Skeletal muscle satellite cell (primary cell): ENCODE data around the gene AP1AR.

Experiments
- H3K27me3 ChIP-seq: 2 replicates; pipeline ENCODE4 v1.7.0; 2013; ENCODE audit warnings: low read length; ENCODE audit not compliant: control insufficient read depth, insufficient read depth
- H3K36me3 ChIP-seq: 2 replicates; pipeline ENCODE4 v1.7.0; 2013; ENCODE audit warnings: mild to moderate bottlenecking, control low read depth, low read length; ENCODE audit not compliant: insufficient read depth
- H3K4me1 ChIP-seq: 2 replicates; pipeline ENCODE4 v1.7.0; 2013; ENCODE audit warnings: low read length; ENCODE audit not compliant: control insufficient read depth, insufficient read depth
- H3K4me2 ChIP-seq: 2 replicates; pipeline ENCODE4 v1.7.0; 2013; ENCODE audit warnings: mild to moderate bottlenecking, low read length
- H3K4me3 ChIP-seq: 2 replicates; pipeline ENCODE4 v1.7.0; 2013; ENCODE audit warnings: low read length
- H3K9ac ChIP-seq: 2 replicates; pipeline ENCODE4 v1.7.0; 2013; ENCODE audit warnings: mild to moderate bottlenecking, low read depth, low read length, moderate library complexity
- H3K9me3 ChIP-seq: replicated peaks from 2 replicates; pipeline ENCODE4 v1.7.0; 2013; ENCODE audit warnings: mild to moderate bottlenecking, control low read depth, low read length

AP1AR gene

DNA sequence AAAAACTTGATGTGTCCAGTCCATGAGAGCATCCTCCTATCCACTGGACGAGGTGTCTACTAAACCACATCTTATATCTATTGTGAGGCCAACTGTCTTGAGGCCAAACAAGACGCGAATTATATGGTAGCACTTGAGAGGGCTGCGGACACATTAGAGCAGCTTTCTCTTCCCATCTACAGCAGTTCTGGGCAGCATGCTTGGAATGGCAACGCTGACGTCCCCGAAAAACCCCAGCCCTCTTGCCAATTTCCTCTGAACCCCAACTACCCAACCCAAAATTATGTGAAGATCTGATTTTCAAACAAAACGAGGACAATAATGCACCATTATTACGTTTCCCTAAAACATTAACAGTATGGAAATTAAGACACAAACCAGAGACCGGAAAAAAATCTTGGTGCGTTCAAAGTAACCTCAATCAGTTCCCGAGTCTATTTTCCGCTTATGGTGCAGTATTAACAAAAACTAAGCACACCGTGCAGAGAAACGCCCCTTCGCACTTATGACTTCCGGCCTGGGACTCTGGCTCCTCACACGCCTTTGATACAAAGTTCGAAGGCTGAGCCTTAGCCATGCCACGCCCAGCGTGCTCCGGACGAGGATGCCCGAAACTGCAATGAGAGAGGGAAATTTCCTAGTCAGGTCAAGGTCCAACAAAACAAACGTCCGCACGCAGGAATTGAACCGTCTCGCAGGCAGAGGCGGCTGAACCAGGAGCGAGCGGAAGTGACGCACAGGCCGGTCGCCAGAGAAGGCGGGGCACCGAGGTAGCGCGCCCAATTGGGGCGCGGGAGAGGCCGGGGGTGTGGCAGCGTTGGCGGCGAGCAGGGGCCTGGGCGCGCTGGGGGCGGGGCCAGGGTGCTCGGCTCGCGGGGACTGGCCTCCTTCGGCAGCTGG, 458 bp upstream of the AP1AR start:
- Histone ChIP-seq H3K36me3 (no peaks in the 10 kb centered on the region), H3K9me3 (no peaks in the 10 kb centered on the region), H3K4me3 (peak overlapping the region; percentile 95), H3K4me2 (peak overlapping the region; percentile 89), H3K27me3 (no peaks in the 10 kb centered on the region), H3K9ac (peak overlapping the region; percentile 94), H3K4me1 (peaks cover 25% of the 10 kb centered on the region)

DNA sequence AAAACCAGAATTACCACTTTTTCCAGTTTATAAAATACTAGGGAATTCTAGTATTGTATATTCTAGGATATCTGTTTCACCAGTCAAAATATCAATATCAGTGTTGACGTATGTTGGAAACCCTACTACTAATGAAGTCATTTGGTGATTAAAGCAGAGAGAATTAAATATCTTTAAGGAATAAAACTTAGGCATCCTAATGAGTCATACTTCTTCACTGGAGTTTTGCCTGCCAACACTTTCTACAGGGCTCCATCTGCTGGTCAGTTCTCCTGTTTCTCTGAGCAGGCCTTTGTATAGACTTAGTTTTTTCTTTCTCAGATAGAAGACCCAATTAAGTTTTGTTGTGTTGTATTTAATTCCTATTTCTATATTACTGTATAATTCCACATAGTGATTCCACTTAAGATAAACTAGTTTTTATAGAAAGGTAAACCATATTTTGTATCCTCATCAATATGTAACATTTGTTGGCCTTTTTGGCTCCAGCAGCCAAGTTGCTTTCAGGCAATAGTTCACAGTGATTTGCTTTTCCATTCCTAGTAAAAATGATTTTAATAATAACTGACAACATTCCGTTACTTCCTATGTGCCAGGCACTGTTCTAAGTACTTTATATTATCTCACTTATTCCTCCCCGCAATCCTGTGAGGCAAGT, 3.5 kb downstream of the AP1AR start:
- H3K4me2 ChIP-seq = no peak overlapping the region
- H3K4me3 ChIP-seq = no peak overlapping the region
- H3K4me1 ChIP-seq = peaks cover 23% of the 10 kb centered on the region
- no peak overlapping the region for H3K9ac ChIP-seq
- no peaks in the 10 kb centered on the region for H3K36me3 ChIP-seq
- H3K9me3 ChIP-seq = no peaks in the 10 kb centered on the region
- no peaks in the 10 kb centered on the region for H3K27me3 ChIP-seq

DNA sequence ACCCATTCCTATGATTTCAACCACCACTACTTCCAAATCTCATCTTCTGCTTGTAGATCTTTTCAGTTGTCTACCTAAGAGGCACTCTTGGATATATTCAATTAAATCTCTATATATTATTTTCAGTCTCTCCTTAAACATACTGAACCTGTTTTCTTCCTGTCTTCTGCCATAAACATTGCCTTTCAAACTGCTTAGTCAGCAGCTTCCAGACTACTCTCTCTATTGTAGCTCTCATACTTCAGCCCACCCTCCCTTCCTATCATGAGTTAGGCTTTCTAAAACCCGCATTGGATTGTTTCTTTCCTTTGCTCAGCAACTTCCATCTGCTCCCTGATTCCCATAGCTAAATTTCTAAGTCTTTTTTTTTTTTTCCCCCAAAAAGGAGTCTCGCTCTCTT, 4.5 kb downstream of the AP1AR start:
- Histone ChIP-seq H3K27me3 (no peaks in the 10 kb centered on the region), H3K9me3 (no peaks in the 10 kb centered on the region), H3K4me1 (peaks cover 15% of the 10 kb centered on the region), H3K4me2 (no peak overlapping the region), H3K4me3 (no peak overlapping the region), H3K9ac (no peak overlapping the region), H3K36me3 (no peaks in the 10 kb centered on the region)

DNA sequence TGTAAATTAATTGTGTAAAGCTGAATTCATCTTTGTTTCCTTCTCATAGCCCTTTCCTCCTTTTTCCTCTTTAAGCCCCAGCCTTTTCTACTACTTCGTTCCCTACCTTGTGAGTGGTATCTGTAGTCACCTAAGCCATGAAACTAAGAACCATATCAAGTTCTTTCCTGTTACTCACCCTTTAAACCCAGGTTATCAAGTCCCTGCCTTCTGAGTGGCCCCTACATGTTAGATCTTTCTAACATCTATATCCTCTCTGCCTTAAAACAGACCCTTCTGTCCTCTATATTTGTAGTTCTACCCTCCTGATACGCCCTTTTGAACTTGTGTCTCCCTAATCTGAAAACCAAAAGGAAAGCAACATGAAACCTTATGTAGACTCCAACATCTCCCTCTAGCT, 7.2 kb downstream of the AP1AR start:
- no peaks in the 10 kb centered on the region for H3K27me3 ChIP-seq
- H3K4me3 ChIP-seq = no peak overlapping the region
- no peaks in the 10 kb centered on the region for H3K9me3 ChIP-seq
- no peaks in the 10 kb centered on the region for H3K36me3 ChIP-seq
- H3K9ac ChIP-seq = no peak overlapping the region
- peaks cover 4% of the 10 kb centered on the region for H3K4me1 ChIP-seq
- no peak overlapping the region for H3K4me2 ChIP-seq

DNA sequence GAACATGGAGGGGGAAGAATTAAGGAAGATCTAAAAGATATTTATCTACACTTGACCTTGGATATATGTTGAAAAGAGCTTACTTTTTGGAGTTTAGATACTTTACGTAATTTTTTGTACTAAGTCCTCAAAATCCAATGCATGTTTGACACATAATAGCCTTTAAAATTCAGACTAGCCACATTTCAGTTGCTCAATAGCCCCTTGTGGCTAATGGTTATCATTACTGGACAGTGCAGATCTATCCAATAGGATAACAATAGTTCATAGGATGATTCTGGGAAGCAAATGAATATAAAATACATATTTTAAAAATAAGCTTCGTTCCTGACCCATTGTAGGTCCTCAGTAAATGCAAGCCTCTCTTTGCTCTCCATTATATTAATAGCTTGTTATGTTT, 13.8 kb downstream of the AP1AR start:
- no peaks in the 10 kb centered on the region for H3K9me3 ChIP-seq
- H3K36me3 ChIP-seq = no peaks in the 10 kb centered on the region
- H3K9ac ChIP-seq = no peak overlapping the region
- H3K4me1 ChIP-seq = no peaks in the 10 kb centered on the region
- no peak overlapping the region for H3K4me2 ChIP-seq
- no peaks in the 10 kb centered on the region for H3K27me3 ChIP-seq
- no peak overlapping the region for H3K4me3 ChIP-seq

DNA sequence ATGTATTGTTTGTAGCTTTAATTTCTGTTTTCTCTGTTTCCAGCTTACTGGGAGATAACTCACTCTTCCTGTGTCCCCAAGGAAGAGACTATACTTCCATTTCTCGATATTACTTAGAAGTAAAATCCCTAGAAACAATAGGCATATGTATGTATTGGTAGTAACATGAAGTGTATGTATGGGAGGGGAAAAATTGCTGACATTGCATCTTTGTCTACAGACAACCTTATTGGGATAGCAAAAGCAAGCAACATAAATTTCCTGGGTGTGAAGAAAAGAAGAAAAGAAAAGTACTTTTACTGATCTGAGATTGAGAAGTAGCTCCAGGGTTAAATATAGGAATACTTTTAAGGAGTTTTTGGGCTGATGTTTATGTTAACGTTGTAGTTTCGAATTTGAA, 15.4 kb downstream of the AP1AR start:
- Histone ChIP-seq H3K4me1 (no peaks in the 10 kb centered on the region), H3K4me3 (no peak overlapping the region), H3K27me3 (no peaks in the 10 kb centered on the region), H3K9me3 (no peaks in the 10 kb centered on the region), H3K9ac (no peak overlapping the region), H3K36me3 (no peaks in the 10 kb centered on the region), H3K4me2 (no peak overlapping the region)

DNA sequence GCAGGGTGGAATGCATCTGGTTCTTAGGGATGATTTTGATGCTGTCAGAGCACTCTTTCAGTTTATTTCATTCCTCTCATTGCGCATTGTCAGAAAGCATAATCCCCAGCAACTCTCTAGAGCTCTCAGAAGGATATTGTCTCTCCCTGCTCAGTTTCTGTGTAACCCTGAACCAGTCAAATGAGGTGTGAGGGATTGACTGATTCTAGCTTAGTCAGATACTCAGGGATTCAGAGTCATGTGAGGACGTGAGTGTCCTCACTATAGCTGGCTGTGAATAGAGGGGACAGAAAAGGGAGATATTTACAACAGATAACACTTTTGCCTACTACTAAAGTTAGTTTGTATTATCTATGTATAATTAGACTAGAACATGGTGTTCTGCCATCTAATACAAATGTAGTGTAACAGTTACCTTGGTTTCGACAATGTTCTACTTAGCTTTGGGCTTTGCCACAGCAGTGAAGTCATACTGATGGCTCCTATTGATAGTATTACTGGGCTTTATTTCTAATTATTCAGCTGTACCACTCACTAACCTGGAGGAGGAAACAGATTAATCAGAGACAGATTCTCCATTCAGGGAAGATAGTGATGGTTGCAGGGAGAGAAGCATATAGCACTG, 19.5 kb downstream of the AP1AR start:
- Histone ChIP-seq H3K4me1 (no peaks in the 10 kb centered on the region), H3K9me3 (no peaks in the 10 kb centered on the region), H3K4me3 (no peak overlapping the region), H3K27me3 (no peaks in the 10 kb centered on the region), H3K9ac (no peak overlapping the region), H3K4me2 (no peak overlapping the region), H3K36me3 (peaks cover 4% of the 10 kb centered on the region)

DNA sequence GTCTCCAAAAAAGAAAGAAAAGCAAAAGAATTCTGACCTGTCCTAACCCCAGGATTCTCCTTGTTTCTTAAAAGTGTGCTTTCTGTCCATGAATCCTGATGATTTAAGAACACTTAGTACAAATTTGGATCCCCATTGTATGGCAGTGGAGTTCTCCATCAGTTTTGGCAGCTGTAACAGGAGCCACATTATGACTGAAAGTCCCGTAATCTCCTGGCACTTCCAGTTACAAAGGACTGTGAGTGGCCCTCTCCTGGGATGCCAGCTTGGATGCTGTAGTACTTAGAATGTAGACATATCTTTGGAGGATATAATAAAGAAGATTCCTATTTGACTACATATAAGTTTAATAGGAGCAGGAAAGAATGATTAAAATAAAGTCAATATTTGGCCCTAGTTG, 20.6 kb downstream of the AP1AR start:
- Histone ChIP-seq H3K4me2 (no peak overlapping the region), H3K9ac (no peak overlapping the region), H3K36me3 (peaks cover 4% of the 10 kb centered on the region), H3K9me3 (no peaks in the 10 kb centered on the region), H3K4me1 (no peaks in the 10 kb centered on the region), H3K27me3 (no peaks in the 10 kb centered on the region), H3K4me3 (no peak overlapping the region)

DNA sequence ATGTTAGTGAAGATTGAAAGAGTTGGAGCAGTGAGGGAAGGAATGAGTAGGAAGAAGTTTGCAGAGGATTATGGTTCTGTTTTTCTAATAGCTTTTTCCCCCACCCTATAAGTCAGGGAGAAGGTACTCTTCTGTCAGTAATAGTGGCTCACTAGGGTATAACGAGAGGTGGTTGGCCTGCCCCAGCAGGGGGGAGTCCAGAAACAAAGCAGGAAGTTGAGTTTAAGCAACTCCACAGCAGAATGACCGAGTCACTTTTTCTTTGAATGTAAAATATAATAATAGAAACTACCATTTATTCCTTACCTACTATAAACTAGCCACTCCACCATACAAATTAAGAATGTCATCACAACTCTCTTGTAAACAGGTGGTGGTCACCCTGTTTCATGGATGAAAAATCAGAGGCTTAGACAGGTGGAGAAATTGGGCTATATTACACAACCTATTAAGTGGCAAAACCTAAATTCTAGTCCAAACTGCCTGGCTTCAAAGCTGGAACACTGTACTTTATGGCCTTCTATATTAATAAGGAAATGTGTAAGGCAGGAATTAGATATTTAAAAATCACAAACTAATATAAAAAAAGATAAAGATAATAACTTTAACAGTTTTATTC, 21.9 kb downstream of the AP1AR start:
- H3K9me3 ChIP-seq = no peaks in the 10 kb centered on the region
- no peak overlapping the region for H3K9ac ChIP-seq
- H3K4me3 ChIP-seq = no peak overlapping the region
- H3K4me2 ChIP-seq = no peak overlapping the region
- H3K36me3 ChIP-seq = peaks cover 4% of the 10 kb centered on the region
- H3K4me1 ChIP-seq = no peaks in the 10 kb centered on the region
- H3K27me3 ChIP-seq = no peaks in the 10 kb centered on the region

DNA sequence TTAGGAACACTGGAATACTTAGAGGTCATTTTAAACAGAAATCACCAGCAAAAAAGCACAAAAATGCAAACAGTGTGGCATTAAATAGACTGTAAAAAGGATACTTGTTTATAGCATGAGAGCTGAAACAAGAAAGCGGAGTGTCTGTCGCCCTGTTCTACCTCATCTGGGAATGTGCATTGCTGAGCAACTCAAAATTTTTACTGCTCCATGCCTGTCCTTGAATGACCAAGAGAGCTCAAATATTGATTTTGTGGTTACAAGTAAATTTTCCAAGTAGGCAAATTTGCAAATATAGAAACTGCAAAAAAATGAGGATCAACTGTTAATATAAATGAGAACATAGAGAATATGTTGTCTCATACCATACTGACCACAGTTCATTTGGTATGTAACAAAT, 25.5 kb downstream of the AP1AR start:
- Histone ChIP-seq H3K4me3 (no peak overlapping the region), H3K36me3 (peaks cover 7% of the 10 kb centered on the region)

DNA sequence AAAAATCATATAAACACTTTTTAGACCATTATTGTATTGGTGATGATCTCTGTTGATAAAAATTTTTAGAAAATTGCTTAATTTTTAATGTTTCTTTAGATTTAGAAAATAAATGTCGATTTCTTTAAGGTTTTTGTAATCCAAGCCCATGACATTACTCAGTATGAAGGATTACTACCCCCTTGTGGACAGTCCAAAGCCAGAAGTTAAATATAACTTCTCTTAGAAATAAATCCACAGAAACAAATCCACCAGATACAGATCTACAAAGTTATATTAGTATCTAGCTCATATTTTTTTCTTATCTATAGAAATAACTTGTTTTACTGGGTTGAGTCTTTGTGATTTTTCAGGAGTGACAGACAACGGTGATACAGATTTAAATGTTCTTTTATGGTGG, 35.2 kb downstream of the AP1AR start:
- H3K27me3 ChIP-seq = no peaks in the 10 kb centered on the region
- no peaks in the 10 kb centered on the region for H3K9me3 ChIP-seq
- peaks cover 3% of the 10 kb centered on the region for H3K36me3 ChIP-seq
- H3K9ac ChIP-seq = no peak overlapping the region
- H3K4me3 ChIP-seq = no peak overlapping the region
- H3K4me2 ChIP-seq = no peak overlapping the region
- H3K4me1 ChIP-seq = peaks cover 13% of the 10 kb centered on the region

More for the DNA sequence above, 25.5 kb downstream of the AP1AR start:
- Histone ChIP-seq H3K9me3 (no peaks in the 10 kb centered on the region), H3K4me1 (no peaks in the 10 kb centered on the region), H3K9ac (no peak overlapping the region), H3K27me3 (no peaks in the 10 kb centered on the region), H3K4me2 (no peak overlapping the region)
